ENCODE results near the gene SNORC.

DNA sequence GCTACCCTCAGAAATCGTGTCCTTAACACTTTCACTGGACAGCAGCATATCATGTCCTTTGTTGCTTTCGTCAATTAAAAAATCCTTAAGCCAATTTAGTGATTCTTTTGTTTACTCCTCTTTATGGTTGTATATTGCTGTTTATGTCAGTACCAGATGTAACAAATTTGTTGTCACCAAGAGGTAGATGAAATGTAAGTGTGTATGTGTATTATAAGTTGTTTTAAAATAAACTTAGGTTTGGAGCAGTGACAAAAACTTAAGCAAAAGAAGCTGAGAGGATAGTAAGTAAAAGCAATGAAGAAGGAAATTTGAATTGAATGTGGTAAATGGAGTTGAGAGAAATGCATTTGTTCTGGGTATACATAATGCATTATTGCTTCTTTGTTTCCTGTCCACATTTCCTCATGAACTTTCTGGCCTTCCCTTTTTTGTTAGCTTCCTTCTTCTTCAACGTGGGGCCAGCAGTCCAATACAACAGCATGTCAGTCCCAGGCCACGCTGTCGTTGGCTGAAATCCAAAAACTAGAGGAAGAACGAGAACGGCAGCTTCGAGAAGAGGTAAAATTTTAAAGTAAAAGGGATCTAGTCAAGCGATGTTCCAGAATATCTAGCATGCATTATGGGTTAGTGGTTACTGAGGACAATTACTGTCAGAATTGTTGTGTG lies 30.5 kb upstream of the SNORC start:
- TF ChIP-seq IKZF1 (conservative IDR thresholded peaks at IDR 0.05): no peak
- no peak for TF ChIP-seq RAD51 (IDR thresholded peaks at IDR 0.05)
- TF ChIP-seq, protein P1, sequence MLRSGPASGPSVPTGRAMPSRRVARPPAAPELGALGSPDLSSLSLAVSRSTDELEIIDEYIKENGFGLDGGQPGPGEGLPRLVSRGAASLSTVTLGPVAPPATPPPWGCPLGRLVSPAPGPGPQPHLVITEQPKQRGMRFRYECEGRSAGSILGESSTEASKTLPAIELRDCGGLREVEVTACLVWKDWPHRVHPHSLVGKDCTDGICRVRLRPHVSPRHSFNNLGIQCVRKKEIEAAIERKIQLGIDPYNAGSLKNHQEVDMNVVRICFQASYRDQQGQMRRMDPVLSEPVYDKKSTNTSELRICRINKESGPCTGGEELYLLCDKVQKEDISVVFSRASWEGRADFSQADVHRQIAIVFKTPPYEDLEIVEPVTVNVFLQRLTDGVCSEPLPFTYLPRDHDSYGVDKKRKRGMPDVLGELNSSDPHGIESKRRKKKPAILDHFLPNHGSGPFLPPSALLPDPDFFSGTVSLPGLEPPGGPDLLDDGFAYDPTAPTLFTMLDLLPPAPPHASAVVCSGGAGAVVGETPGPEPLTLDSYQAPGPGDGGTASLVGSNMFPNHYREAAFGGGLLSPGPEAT (IDR thresholded peaks at IDR 0.05; ENCODE audit: low read depth): no peak
- no peak for TF ChIP-seq MTA2 (IDR thresholded peaks at IDR 0.05; ENCODE audit: low read depth)
- no peak for TF ChIP-seq EGR1 (IDR thresholded peaks at IDR 0.05; ENCODE audit: borderline replicate concordance in 1 of 2, low read depth in 2 of 2, low read length in 2 of 2)
- TF ChIP-seq HCFC1 (IDR thresholded peaks at IDR 0.05; ENCODE audit: low read length): no peak
- no peak for TF ChIP-seq CREB1 (IDR thresholded peaks at IDR 0.05; ENCODE audit: low read depth)

Data from GM12878 (cell line).